Memory B cell (primary cell): Measurements from ENCODE around the gene LDLRAD3.

Experiments used
- ATAC-seq: fragments of 150-1000 bp; cut with Tn5 transposase; 2 replicates; pipeline ENCODE4 v1.10.0; 2021; ENCODE audit warnings: low read depth, mild to moderate bottlenecking, moderate library complexity
- DNase-seq, 2 donors: peaks; one replicate each; pipeline ENCODE4 v3.0.0; 2022; ENCODE audit warnings: low spot score in 2 of 2
- H3K27ac Mint-ChIP-seq: one replicate; pipeline ENCODE4 v1.8.0; 2022; ENCODE audit warnings: mild to moderate bottlenecking, moderate library complexity, mixed read lengths
- H3K27me3 Mint-ChIP-seq: one replicate; pipeline ENCODE4 v1.8.0; 2022; ENCODE audit warnings: mixed read lengths
- H3K36me3 Mint-ChIP-seq: one replicate; pipeline ENCODE4 v1.8.0; 2022; ENCODE audit warnings: mild to moderate bottlenecking, mixed read lengths
- H3K4me1 Mint-ChIP-seq: one replicate; pipeline ENCODE4 v1.8.0; 2022; ENCODE audit warnings: mixed read lengths
- H3K4me3 Mint-ChIP-seq: one replicate; pipeline ENCODE4 v1.8.0; 2022; ENCODE audit warnings: mild to moderate bottlenecking, moderate library complexity, mixed read lengths
- H3K9me3 Mint-ChIP-seq: one replicate; pipeline ENCODE4 v1.8.0; 2022; ENCODE audit warnings: mixed read lengths

The LDLRAD3 gene

GRCh38 chr11:36130401-36130800, 186.5 kb downstream of the LDLRAD3 start:
- ATAC-seq (no peak), DNase-seq (no peak)
- Mint-ChIP-seq H3K4me1 (no peaks in the 10 kb centered on the region), H3K27me3 (peaks cover 15% of the 10 kb centered on the region), H3K36me3 (no peaks in the 10 kb centered on the region), H3K27ac (no peak overlapping the region), H3K9me3 (peaks cover 2% of the 10 kb centered on the region), H3K4me3 (no peak overlapping the region)

GRCh38 chr11:36131721-36132397, 188.0 kb downstream of the LDLRAD3 start:
- Mint-ChIP-seq H3K27ac (no peak overlapping the region), H3K4me1 (no peaks in the 10 kb centered on the region), H3K9me3 (peaks cover 2% of the 10 kb centered on the region), H3K36me3 (no peaks in the 10 kb centered on the region), H3K4me3 (no peak overlapping the region), H3K27me3 (peaks cover 15% of the 10 kb centered on the region)
- DNase-seq (no peak), ATAC-seq (no peak)

GRCh38 chr11:36132940-36133339, 189.1 kb downstream of the LDLRAD3 start:
- Mint-ChIP-seq H3K4me3 (no peak overlapping the region), H3K9me3 (peaks cover 2% of the 10 kb centered on the region), H3K4me1 (no peaks in the 10 kb centered on the region), H3K36me3 (no peaks in the 10 kb centered on the region), H3K27me3 (peaks cover 13% of the 10 kb centered on the region), H3K27ac (no peak overlapping the region)
- no peak for ATAC-seq
- no peak for DNase-seq

- Mint-ChIP-seq H3K36me3 (no peaks in the 10 kb centered on the region), H3K4me3 (no peak overlapping the region), H3K27ac (no peak overlapping the region), H3K9me3 (peaks cover under 1% of the 10 kb centered on the region), H3K4me1 (no peaks in the 10 kb centered on the region), H3K27me3 (peaks cover 5% of the 10 kb centered on the region)
- no peak for ATAC-seq
- no peak for DNase-seq
These were observed 191.2 kb downstream of the LDLRAD3 start for GRCh38 chr11:36135076-36135475.

GRCh38 chr11:36139767-36140166, 195.9 kb downstream of the LDLRAD3 start:
- Mint-ChIP-seq H3K27me3 (peaks cover 5% of the 10 kb centered on the region), H3K4me3 (no peak overlapping the region), H3K36me3 (no peaks in the 10 kb centered on the region), H3K27ac (no peak overlapping the region), H3K4me1 (no peaks in the 10 kb centered on the region), H3K9me3 (peaks cover 1% of the 10 kb centered on the region)
- DNase-seq, result no peak
- no peak for ATAC-seq

GRCh38 chr11:36141196-36141953, 197.5 kb downstream of the LDLRAD3 start:
- Mint-ChIP-seq H3K36me3 (no peaks in the 10 kb centered on the region), H3K27me3 (peaks cover 1% of the 10 kb centered on the region), H3K9me3 (peaks cover 1% of the 10 kb centered on the region), H3K4me3 (no peak overlapping the region), H3K27ac (no peak overlapping the region), H3K4me1 (no peaks in the 10 kb centered on the region)
- DNase-seq, result no peak
- ATAC-seq, result no peak

GRCh38 chr11:36141956-36142355, 198.1 kb downstream of the LDLRAD3 start:
- H3K27ac Mint-ChIP-seq, result no peak overlapping the region
- no peaks in the 10 kb centered on the region for H3K36me3 Mint-ChIP-seq
- peaks cover 1% of the 10 kb centered on the region for H3K27me3 Mint-ChIP-seq
- no peak overlapping the region for H3K4me3 Mint-ChIP-seq
- H3K9me3 Mint-ChIP-seq, result peaks cover 1% of the 10 kb centered on the region
- DNase-seq, result no peak
- ATAC-seq, result no peak
- no peaks in the 10 kb centered on the region for H3K4me1 Mint-ChIP-seq

- no peak for DNase-seq
- H3K27ac Mint-ChIP-seq, result no peak overlapping the region
- peaks cover 1% of the 10 kb centered on the region for H3K27me3 Mint-ChIP-seq
- H3K4me3 Mint-ChIP-seq, result no peak overlapping the region
- H3K4me1 Mint-ChIP-seq, result no peaks in the 10 kb centered on the region
- ATAC-seq, result no peak
- peaks cover 1% of the 10 kb centered on the region for H3K9me3 Mint-ChIP-seq
- H3K36me3 Mint-ChIP-seq, result no peaks in the 10 kb centered on the region
These were observed 198.6 kb downstream of the LDLRAD3 start for GRCh38 chr11:36142439-36142838.

- ATAC-seq (no peak), DNase-seq (no peak)
- Mint-ChIP-seq H3K4me3 (no peak overlapping the region), H3K27me3 (peaks cover 1% of the 10 kb centered on the region), H3K9me3 (peaks cover 1% of the 10 kb centered on the region), H3K27ac (no peak overlapping the region), H3K4me1 (no peaks in the 10 kb centered on the region), H3K36me3 (no peaks in the 10 kb centered on the region)
These were observed 199.0 kb downstream of the LDLRAD3 start for GRCh38 chr11:36142879-36143278.

- Mint-ChIP-seq H3K9me3 (no peaks in the 10 kb centered on the region), H3K4me1 (no peaks in the 10 kb centered on the region), H3K27ac (no peak overlapping the region), H3K27me3 (peaks cover 7% of the 10 kb centered on the region), H3K36me3 (no peaks in the 10 kb centered on the region), H3K4me3 (no peak overlapping the region)
- DNase-seq, result no peak
- no peak for ATAC-seq
These were observed 202.6 kb downstream of the LDLRAD3 start for GRCh38 chr11:36146437-36146836.

- Mint-ChIP-seq H3K4me3 (no peak overlapping the region), H3K27me3 (peaks cover 7% of the 10 kb centered on the region), H3K9me3 (no peaks in the 10 kb centered on the region), H3K36me3 (no peaks in the 10 kb centered on the region), H3K4me1 (no peaks in the 10 kb centered on the region), H3K27ac (no peak overlapping the region)
- no peak for DNase-seq
- ATAC-seq, result no peak
These were observed 203.6 kb downstream of the LDLRAD3 start for GRCh38 chr11:36147491-36147890.

- H3K27me3 Mint-ChIP-seq, result peaks cover 7% of the 10 kb centered on the region
- DNase-seq (no peak), ATAC-seq (no peak)
- H3K4me3 Mint-ChIP-seq, result no peak overlapping the region
- H3K27ac Mint-ChIP-seq, result no peak overlapping the region
- H3K4me1 Mint-ChIP-seq, result no peaks in the 10 kb centered on the region
- H3K9me3 Mint-ChIP-seq, result no peaks in the 10 kb centered on the region
- H3K36me3 Mint-ChIP-seq, result no peaks in the 10 kb centered on the region
These were observed 204.8 kb downstream of the LDLRAD3 start for GRCh38 chr11:36148701-36149100.

GRCh38 chr11:36149538-36150242, 205.8 kb downstream of the LDLRAD3 start:
- Mint-ChIP-seq H3K27me3 (peaks cover 7% of the 10 kb centered on the region), H3K27ac (no peak overlapping the region), H3K9me3 (no peaks in the 10 kb centered on the region), H3K36me3 (no peaks in the 10 kb centered on the region), H3K4me1 (no peaks in the 10 kb centered on the region), H3K4me3 (no peak overlapping the region)
- ATAC-seq, result no peak
- no peak for DNase-seq

GRCh38 chr11:36150986-36151385, 207.1 kb downstream of the LDLRAD3 start:
- H3K4me1 Mint-ChIP-seq, result no peaks in the 10 kb centered on the region

More at GRCh38 chr11:36150986-36151385, 207.1 kb downstream of the LDLRAD3 start:
- ATAC-seq (no peak), DNase-seq (no peak)
- Mint-ChIP-seq H3K27ac (no peak overlapping the region), H3K27me3 (peaks cover 10% of the 10 kb centered on the region), H3K4me3 (no peak overlapping the region), H3K36me3 (no peaks in the 10 kb centered on the region), H3K9me3 (no peaks in the 10 kb centered on the region)
